CD4-positive, alpha-beta memory T cell (primary cell): Measurements from ENCODE around the gene KLHL1. TPM values are rescaled to one million over a fixed set of nuclear protein-coding genes. Genes with fewer than 3 reads are reported as not detected.

Experiments
- CTCF ChIA-PET: fragments of 350-600 bp; sonication (Branson Sonifier 250); formaldehyde crosslinking; loops from one replicate; lab custom pipeline; 2021; ENCODE audit warnings: inconsistent platforms; ENCODE audit not compliant: partially characterized antibody; lab: Charles Lee
- POLR2A ChIA-PET: fragments of 350-600 bp; sonication (Branson Sonifier 250); formaldehyde crosslinking; loops from one replicate; lab custom pipeline; 2021; ENCODE audit not compliant: partially characterized antibody; lab: Charles Lee
- DNase-seq, 5 donors: peaks; one replicate each; pipeline versions ENCODE4 v3.0.0 to v3.0.0-alpha.2; 2020 to 2022; ENCODE audit warnings: mixed read lengths in 1 of 5
- H3K27ac ChIP-seq: one replicate; pipeline ENCODE4 v1.7.0; 2013; ENCODE audit warnings: low read depth, low read length
- H3K27me3 ChIP-seq: 2 replicates; pipeline ENCODE4 v1.7.0; 2013; ENCODE audit warnings: mild to moderate bottlenecking, low read length, moderate library complexity; ENCODE audit not compliant: insufficient read depth
- H3K36me3 ChIP-seq: 2 replicates; pipeline ENCODE4 v1.7.0; 2013; ENCODE audit warnings: mild to moderate bottlenecking, low read length, moderate library complexity; ENCODE audit not compliant: insufficient read depth
- H3K4me1 ChIP-seq: 2 replicates; pipeline ENCODE4 v1.7.0; 2013; ENCODE audit warnings: mild to moderate bottlenecking, low read length, moderate library complexity; ENCODE audit not compliant: insufficient read depth
- H3K4me3 ChIP-seq, 2 donors: one replicate each; pipeline ENCODE4 v1.7.0; 2013; ENCODE audit warnings: low read length in 2 of 2, mild to moderate bottlenecking in 1 of 2
- H3K9me3 ChIP-seq, 2 donors: one replicate each; pipeline ENCODE4 v1.7.0; 2013; ENCODE audit warnings: low read length in 2 of 2, control low read depth in 1 of 2; ENCODE audit not compliant: control insufficient read depth in 1 of 2
- H3K27ac Mint-ChIP-seq, 7 donors: one replicate each; pipeline ENCODE4 v1.8.0; 2020 to 2021; ENCODE audit warnings: mixed read lengths in 7 of 7, mild to moderate bottlenecking in 6 of 7, inconsistent platforms in 3 of 7, moderate library complexity in 3 of 7
- H3K27me3 Mint-ChIP-seq, 2 donors: one replicate each; pipeline ENCODE4 v1.8.0; 2020 to 2021; ENCODE audit warnings: mixed read lengths in 2 of 2
- H3K36me3 Mint-ChIP-seq, 2 donors: one replicate each; pipeline ENCODE4 v1.8.0; 2020 to 2021; ENCODE audit warnings: mixed read lengths in 2 of 2, inconsistent platforms in 1 of 2, mild to moderate bottlenecking in 1 of 2
- H3K4me1 Mint-ChIP-seq, 4 donors: one replicate each; pipeline ENCODE4 v1.8.0; 2020 to 2021; ENCODE audit warnings: mixed read lengths in 4 of 4, mild to moderate bottlenecking in 1 of 4
- H3K4me3 Mint-ChIP-seq, 8 donors: one replicate each; pipeline ENCODE4 v1.8.0; 2020 to 2021; ENCODE audit warnings: mixed read lengths in 8 of 8, mild to moderate bottlenecking in 7 of 8, moderate library complexity in 6 of 8, inconsistent platforms in 3 of 8
- H3K9me3 Mint-ChIP-seq, 8 donors: one replicate each; pipeline ENCODE4 v1.8.0; 2020 to 2021; ENCODE audit warnings: mixed read lengths in 8 of 8, mild to moderate bottlenecking in 5 of 8, inconsistent platforms in 3 of 8, moderate library complexity in 1 of 8
- intact Hi-C: fragments of 100-400 bp; cut with micrococcal nuclease; formaldehyde crosslinking; loops from one replicate; pipeline ENCODE4 v1.15.1; 2023
- polyA plus RNA-seq, 2 donors: library from polyadenylated mRNA; unstranded; fragments of 300-500 nt; fragmentation: Illumina TruSeq; gene quantifications; one replicate each; pipeline ENCODE4 v1.2.3, GENCODE V29; 2021
- total RNA-seq, 2 experiments: library from RNA; stranded (reverse); gene quantifications; one replicate each; pipeline ENCODE4 v1.2.3, GENCODE V29; 2021

Gene KLHL1
- total and polyA plus RNA-seq, 4 experiments from 2014 or later, result not detected

DNA sequence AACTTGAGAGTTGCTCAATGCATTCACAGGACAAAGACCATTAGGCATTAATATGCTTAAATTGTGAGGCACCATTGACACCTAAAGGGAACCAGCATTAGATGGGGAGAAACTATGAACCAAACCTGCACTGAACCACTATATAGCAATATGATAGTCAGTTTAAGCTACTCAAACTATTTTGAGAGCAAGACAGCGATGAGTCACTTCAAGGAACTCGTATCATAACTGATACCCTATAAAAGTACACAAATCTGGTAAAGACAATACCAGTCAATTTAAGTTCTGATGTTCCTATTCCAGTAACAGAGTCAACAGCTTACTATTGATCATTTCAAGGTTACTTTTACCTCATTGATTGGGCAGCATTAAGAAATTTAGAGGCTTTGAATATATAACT lies 151.9 kb downstream of the KLHL1 start:
- Mint-ChIP-seq H3K27me3 (no peaks in the 10 kb centered on the region), H3K4me3 (no peak overlapping the region), H3K36me3 (no peaks in the 10 kb centered on the region), H3K27ac (no peak overlapping the region), H3K9me3 (peaks cover 0 to 6% (median 4%) of the 10 kb centered on the region in 8 donors), H3K4me1 (no peaks in the 10 kb centered on the region)
- no peaks in the 10 kb centered on the region for H3K9me3 ChIP-seq
- intact Hi-C loops, result no loop called here
- POLR2A ChIA-PET, result no interaction called here
- H3K4me1 ChIP-seq, result no peaks in the 10 kb centered on the region
- H3K27me3 ChIP-seq, result no peaks in the 10 kb centered on the region
- no peaks in the 10 kb centered on the region for H3K36me3 ChIP-seq
- CTCF ChIA-PET, result no interaction called here
- DNase-seq, result no peak
- no peak overlapping the region for H3K27ac ChIP-seq
- no peak overlapping the region for H3K4me3 ChIP-seq

DNA sequence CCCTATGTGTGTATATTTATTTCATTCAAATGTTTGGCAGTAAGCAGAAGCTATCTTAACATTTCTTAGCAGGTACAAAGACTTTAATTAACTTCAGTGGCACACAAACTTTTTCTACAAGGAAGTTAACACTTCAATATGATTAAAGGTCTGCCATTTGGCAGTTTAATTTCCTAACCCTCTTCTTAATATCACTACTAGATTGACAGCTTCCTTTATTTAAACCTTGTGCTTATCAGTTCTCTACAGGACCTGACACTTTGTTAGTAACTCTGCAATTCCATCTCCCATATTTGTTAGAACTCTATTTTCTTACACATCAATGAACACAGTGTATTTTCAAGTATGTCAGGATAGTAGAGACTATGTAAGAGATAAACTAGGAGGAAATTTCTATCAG lies 153.0 kb downstream of the KLHL1 start:
- ChIA-PET POLR2A (no interaction called here), CTCF (no interaction called here)
- intact Hi-C loops, result no loop called here

DNA sequence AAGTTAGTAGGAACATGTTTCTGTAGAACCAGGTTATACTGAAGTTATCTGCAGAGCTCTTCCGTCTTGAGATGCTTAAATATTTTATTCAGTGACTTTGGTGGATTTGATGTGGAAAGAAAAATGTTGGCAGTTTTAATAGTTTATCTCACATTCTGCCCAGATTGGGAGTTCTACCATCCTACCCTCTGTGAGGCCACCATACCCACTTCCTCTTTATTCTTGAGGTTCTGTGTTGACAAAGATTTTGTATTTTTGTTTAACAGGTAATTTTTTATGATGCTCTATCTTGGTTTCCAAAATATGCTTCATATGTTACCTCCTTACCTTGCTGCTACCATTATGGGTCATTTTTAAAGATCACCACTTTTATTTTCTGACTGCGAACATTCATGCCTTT lies 156.8 kb downstream of the KLHL1 start:
- H3K27me3 Mint-ChIP-seq, result no peaks in the 10 kb centered on the region

More for the DNA sequence above, 153.0 kb downstream of the KLHL1 start:
- Histone ChIP-seq H3K27ac (no peak overlapping the region), H3K4me1 (no peaks in the 10 kb centered on the region), H3K36me3 (no peaks in the 10 kb centered on the region), H3K4me3 (no peak overlapping the region), H3K27me3 (no peaks in the 10 kb centered on the region), H3K9me3 (no peaks in the 10 kb centered on the region)
- H3K4me3 Mint-ChIP-seq, result no peak overlapping the region
- no peaks in the 10 kb centered on the region for H3K27me3 Mint-ChIP-seq
- no peak overlapping the region for H3K27ac Mint-ChIP-seq
- peaks cover 0 to 6% (median 4%) of the 10 kb centered on the region in 8 donors for H3K9me3 Mint-ChIP-seq
- no peaks in the 10 kb centered on the region for H3K36me3 Mint-ChIP-seq
- DNase-seq, result no peak
- no peaks in the 10 kb centered on the region for H3K4me1 Mint-ChIP-seq

DNA sequence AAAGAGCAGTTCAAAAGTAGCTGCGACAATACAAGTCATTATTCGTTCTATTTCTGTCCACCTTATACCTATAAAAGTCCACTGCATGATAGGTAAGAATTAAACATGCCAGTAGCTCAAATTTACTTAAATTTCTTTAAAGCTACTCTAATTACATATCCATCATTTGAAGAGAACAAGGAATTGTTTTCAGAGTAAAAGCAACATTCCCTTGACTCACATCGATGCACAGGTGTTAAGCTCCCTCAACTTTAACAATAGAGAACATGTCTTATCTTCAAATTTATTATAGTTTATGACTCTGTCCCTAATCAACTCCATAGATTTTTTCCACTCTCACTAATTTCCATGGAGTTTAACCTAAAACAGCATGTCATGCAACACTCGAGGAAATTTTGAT lies 158.1 kb downstream of the KLHL1 start:
- Mint-ChIP-seq H3K36me3 (no peaks in the 10 kb centered on the region), H3K27me3 (no peaks in the 10 kb centered on the region), H3K4me1 (no peaks in the 10 kb centered on the region), H3K9me3 (peaks cover 0 to 10% (median 4%) of the 10 kb centered on the region in 8 donors), H3K4me3 (no peak overlapping the region), H3K27ac (no peak overlapping the region)
- intact Hi-C loops, result no loop called here
- ChIA-PET CTCF (no interaction called here), POLR2A (no interaction called here)
- Histone ChIP-seq H3K9me3 (no peaks in the 10 kb centered on the region), H3K4me1 (no peaks in the 10 kb centered on the region), H3K4me3 (no peak overlapping the region), H3K27me3 (no peaks in the 10 kb centered on the region), H3K27ac (no peak overlapping the region), H3K36me3 (no peaks in the 10 kb centered on the region)
- DNase-seq, result no peak

More for the DNA sequence above, 156.8 kb downstream of the KLHL1 start:
- POLR2A ChIA-PET, result no interaction called here
- intact Hi-C loops, result no loop called here
- Mint-ChIP-seq H3K27ac (no peak overlapping the region), H3K9me3 (peaks cover 0 to 10% (median 4%) of the 10 kb centered on the region in 8 donors), H3K36me3 (no peaks in the 10 kb centered on the region), H3K4me3 (no peak overlapping the region), H3K4me1 (no peaks in the 10 kb centered on the region)
- no peak for DNase-seq
- Histone ChIP-seq H3K36me3 (no peaks in the 10 kb centered on the region), H3K9me3 (no peaks in the 10 kb centered on the region), H3K27me3 (no peaks in the 10 kb centered on the region), H3K27ac (no peak overlapping the region), H3K4me3 (no peak overlapping the region), H3K4me1 (no peaks in the 10 kb centered on the region)
- CTCF ChIA-PET, result no interaction called here

DNA sequence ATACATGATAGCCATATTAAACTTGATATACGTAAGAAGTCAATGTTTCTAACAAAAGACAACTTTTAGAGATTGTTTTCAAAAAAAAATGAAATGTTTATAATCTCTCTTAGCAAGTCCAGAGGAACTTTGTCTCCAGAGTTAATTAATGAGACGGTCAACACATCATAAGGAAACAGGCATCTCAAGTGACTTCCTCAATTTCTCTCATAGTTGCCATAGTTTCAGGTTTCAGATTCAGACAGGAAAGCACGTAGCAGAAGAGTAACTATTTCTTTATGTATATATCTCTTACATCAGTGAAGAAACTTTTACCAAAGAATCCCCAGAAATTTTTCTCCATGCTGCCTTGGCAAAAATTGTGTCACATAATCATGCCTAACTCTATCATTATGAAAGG lies 160.2 kb downstream of the KLHL1 start:
- ChIA-PET POLR2A (no interaction called here), CTCF (no interaction called here)
- Histone ChIP-seq H3K9me3 (no peaks in the 10 kb centered on the region), H3K27ac (no peak overlapping the region), H3K36me3 (no peaks in the 10 kb centered on the region), H3K4me3 (no peak overlapping the region), H3K4me1 (no peaks in the 10 kb centered on the region), H3K27me3 (no peaks in the 10 kb centered on the region)
- H3K36me3 Mint-ChIP-seq, result no peaks in the 10 kb centered on the region
- no peaks in the 10 kb centered on the region for H3K27me3 Mint-ChIP-seq
- no peak for DNase-seq
- H3K9me3 Mint-ChIP-seq, result peaks cover 0 to 10% (median 6%) of the 10 kb centered on the region in 8 donors
- no peaks in the 10 kb centered on the region for H3K4me1 Mint-ChIP-seq
- H3K4me3 Mint-ChIP-seq, result no peak overlapping the region
- no peak overlapping the region for H3K27ac Mint-ChIP-seq
- intact Hi-C loops, result no loop called here

- DNase-seq, result no peak
- Histone ChIP-seq H3K36me3 (no peaks in the 10 kb centered on the region), H3K4me1 (no peaks in the 10 kb centered on the region), H3K27ac (no peak overlapping the region), H3K27me3 (no peaks in the 10 kb centered on the region), H3K9me3 (no peaks in the 10 kb centered on the region), H3K4me3 (no peak overlapping the region)
- no peaks in the 10 kb centered on the region for H3K36me3 Mint-ChIP-seq
- no peak overlapping the region for H3K27ac Mint-ChIP-seq
- H3K4me1 Mint-ChIP-seq, result no peaks in the 10 kb centered on the region
- ChIA-PET CTCF (no interaction called here), POLR2A (no interaction called here)
- H3K4me3 Mint-ChIP-seq, result no peak overlapping the region
- peaks cover 0 to 10% (median 6%) of the 10 kb centered on the region in 8 donors for H3K9me3 Mint-ChIP-seq
- no peaks in the 10 kb centered on the region for H3K27me3 Mint-ChIP-seq
- intact Hi-C loops, result no loop called here
Observed at GRCh38 chr13:69947582-69947981, 160.7 kb downstream of the KLHL1 start.

- ChIA-PET POLR2A (no interaction called here), CTCF (no interaction called here)
- Mint-ChIP-seq H3K4me3 (no peak overlapping the region), H3K9me3 (peaks cover 0 to 10% (median 6%) of the 10 kb centered on the region in 8 donors), H3K36me3 (no peaks in the 10 kb centered on the region), H3K4me1 (no peaks in the 10 kb centered on the region), H3K27me3 (no peaks in the 10 kb centered on the region), H3K27ac (no peak overlapping the region)
- Histone ChIP-seq H3K27me3 (no peaks in the 10 kb centered on the region), H3K27ac (no peak overlapping the region), H3K4me3 (no peak overlapping the region), H3K36me3 (no peaks in the 10 kb centered on the region), H3K4me1 (no peaks in the 10 kb centered on the region), H3K9me3 (no peaks in the 10 kb centered on the region)
- no peak for DNase-seq
- intact Hi-C loops, result no loop called here
Observed at GRCh38 chr13:69946511-69946910, 161.7 kb downstream of the KLHL1 start.

DNA sequence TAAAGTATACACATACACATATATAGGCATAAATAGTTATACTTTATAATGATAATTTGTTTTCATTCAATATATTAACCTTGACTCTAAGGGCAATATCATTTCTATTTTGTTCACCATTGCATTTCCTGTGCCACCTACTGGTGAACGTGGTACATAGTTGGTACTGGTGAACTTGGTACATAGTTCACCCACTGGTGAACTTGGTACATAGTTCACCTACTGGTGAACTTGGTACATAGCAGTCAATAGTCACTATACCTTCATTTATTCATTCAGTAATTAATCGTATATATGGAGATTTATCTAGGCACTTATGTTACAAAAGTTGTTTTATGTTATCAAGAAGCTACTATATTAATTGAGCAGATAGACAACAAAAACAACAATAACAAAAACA lies 173.2 kb downstream of the KLHL1 start:
- Mint-ChIP-seq H3K36me3 (no peaks in the 10 kb centered on the region), H3K27me3 (no peaks in the 10 kb centered on the region), H3K9me3 (peaks cover 0 to 13% (median 3%) of the 10 kb centered on the region in 8 donors), H3K4me1 (no peaks in the 10 kb centered on the region), H3K4me3 (no peak overlapping the region), H3K27ac (no peak overlapping the region)
- no peak overlapping the region for H3K27ac ChIP-seq
- POLR2A ChIA-PET, result no interaction called here
- no peaks in the 10 kb centered on the region for H3K4me1 ChIP-seq
- DNase-seq, result no peak
- intact Hi-C loops, result no loop called here
- H3K27me3 ChIP-seq, result no peaks in the 10 kb centered on the region
- H3K4me3 ChIP-seq, result no peak overlapping the region
- H3K36me3 ChIP-seq, result no peaks in the 10 kb centered on the region
- H3K9me3 ChIP-seq, result no peaks in the 10 kb centered on the region
- CTCF ChIA-PET, result no interaction called here
